Fibroblast of skin of back (primary cell): ENCODE data around the gene KRTAP5-3.
"Not testable (repeated sequence)": the region's sequence is repeated elsewhere in the genome, so short reads cannot be mapped to it uniquely, and the experiment has no call there.

Experiments used
- DNase-seq: peaks from one replicate; pipeline ENCODE4 v3.0.0-alpha.2; 2013

The KRTAP5-3 gene

DNA sequence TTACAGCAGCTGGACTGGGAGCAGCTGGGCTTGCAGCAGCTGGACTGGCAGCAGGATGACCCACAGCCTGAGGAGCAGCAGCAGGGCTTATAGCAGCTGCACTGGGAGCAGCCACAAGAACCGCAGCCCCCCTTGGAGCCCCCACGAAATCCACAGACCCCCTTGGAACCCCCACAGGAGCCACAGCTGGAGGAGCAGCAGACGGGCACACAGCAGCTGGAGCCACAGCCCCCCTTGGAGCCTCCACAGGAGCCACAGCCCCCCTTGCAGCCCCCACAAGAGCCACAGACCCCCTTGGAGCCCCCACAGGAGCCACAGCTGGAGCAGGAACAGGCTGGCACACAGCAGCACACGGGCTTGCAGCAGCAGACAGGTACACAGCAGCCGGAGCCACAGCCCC is 362 bp downstream of the KRTAP5-3 start:
- DNase-seq: not testable (repeated sequence)

DNA sequence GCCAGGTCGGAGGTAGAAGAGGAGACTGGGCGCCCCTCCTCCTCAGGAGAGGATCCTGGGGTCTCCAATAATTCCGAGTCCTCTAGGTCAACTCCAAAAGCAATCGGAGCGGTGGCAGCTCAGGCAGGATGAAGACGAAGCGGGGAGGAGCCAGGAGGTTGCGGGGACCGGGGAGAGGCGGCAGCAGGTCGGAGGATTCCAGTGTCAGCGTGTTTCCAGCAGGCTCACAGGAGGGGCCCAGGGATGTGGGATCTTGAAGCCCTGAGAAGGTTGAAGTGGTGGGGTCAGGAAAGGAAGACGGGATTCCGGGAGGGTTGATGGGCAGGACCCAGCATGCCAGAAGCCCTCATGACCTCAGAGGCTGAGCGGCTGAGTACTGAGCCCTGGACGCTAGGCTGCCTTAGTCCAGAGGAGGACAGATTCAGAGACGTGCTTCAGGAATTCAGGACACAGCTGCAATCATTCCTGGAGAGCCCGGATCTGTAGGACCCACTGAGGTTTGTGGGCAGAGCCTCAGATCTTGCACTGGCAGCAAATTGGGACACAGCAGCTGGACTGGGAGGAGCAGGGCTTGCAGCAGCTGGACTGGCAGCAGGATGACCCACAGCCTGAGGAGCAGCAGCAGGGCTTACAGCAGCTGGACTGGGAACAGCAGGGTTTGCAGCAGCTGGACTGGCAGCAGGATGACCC is 962 bp downstream of the KRTAP5-3 start:
- not testable (repeated sequence) for DNase-seq

DNA sequence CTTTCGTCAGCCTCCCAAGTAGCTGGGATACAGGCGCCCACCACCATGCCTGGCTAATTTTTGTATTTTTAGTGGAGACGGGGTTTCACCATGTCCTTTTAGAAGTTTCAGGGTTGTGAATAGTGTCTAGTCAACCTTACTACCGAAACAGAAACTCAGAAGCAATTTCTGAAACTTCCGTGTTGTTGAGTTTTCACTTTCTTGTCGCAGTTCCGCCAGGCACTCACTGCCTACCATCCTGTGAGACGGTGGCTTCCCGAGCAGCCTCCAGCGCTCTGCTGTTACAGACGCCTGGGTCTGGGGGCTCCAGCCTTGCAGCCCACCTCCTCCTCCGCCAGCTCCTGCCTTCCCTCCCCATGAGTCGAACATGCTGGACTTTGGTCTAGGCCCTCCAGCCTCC is 2.3 kb downstream of the KRTAP5-3 start:
- not testable (repeated sequence) for DNase-seq

DNA sequence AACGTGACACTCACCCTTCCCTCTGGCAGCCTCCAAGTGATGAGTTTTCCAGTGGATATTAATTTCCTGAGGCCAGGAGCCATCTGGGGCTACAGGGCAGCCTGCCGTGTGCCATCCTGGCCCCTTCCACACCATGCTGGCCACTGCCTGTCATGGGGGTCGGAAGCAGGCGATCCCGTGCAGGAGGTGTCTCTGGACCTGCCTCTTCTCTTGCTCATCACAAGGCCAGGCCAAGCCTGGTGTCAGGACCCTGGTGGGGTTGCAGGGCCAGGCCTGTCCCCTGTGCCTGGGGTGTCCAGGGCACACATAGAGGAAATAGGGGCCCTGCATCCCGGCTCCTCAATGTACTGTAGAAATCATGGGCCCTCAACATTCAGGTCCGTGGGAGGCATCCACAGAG is 3.6 kb downstream of the KRTAP5-3 start:
- DNase-seq: no peak

DNA sequence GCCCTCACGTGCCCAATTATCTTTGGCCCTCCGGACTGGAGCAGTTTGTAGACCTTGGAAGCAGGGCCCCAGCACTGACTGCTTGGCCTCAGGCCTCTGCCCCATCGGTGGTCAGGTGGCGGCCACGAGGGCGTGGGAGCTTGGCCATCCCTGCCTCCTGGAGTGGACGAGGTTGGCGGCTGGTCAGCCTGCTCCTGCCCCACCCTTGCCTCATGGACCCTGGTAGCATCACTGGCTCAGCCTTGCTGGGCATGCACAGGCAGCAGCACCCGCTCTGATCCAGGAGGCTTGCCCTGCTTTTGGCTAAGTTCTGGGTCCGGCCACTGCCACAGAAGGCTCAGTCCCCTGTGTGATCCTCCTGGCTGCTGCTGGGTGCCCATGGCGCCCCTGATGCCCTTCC is 4.1 kb downstream of the KRTAP5-3 start:
- no peak for DNase-seq

DNA sequence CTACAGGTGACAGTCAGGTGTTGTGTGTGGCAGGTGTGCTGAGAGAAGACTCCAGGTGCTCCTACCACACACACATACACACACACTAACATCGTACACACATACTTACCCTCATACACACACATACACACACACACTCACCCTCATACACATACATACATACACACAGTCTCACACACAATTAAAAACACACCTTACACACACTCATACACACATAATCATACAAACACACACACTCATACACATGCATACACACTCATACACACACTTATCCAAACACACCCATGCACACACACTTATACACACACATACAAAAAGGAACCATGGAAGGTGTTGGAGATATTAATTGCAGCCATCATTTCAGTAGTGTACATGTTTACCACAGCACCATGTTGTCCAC is 4.6 kb downstream of the KRTAP5-3 start:
- DNase-seq: no peak

DNA sequence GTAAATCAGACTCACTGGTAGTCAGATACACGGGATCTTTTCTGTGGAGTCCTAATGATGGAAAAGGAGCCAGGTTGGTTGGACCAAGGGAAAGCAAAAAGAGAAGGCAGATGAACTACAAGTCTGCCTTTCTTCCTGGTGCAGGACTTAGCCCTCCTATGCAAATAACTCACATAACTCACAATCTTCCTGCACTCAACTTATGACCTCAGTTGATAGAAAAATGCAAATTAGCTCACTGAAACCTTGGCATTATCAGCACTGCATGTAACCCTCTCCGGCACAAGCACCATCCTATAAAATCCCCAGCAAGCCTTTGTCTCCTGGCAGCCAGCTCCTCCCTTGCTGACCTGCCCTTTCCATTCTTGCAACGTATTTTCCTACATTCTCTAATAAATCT is 6.6 kb downstream of the KRTAP5-3 start:
- not testable (repeated sequence) for DNase-seq

DNA sequence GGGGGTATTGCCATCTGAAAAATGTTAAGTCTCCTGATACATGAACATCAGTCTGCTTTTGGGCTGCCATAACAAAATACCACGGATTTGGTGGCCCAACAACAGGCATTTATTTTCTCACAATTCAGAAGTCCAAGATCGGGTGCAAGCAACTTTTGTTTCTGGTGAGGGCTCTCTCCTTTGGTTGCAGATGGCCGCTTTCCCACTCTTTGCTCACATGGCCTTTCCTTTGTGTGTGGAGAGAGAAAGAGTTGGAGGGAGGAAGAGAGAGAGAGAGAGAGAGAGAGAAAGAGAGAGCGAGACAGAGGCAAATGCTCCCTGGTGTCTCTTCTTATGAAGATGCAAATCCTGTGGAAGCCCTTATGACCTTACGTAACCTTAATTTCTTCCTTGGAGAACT is 7.6 kb downstream of the KRTAP5-3 start:
- DNase-seq: no peak

DNA sequence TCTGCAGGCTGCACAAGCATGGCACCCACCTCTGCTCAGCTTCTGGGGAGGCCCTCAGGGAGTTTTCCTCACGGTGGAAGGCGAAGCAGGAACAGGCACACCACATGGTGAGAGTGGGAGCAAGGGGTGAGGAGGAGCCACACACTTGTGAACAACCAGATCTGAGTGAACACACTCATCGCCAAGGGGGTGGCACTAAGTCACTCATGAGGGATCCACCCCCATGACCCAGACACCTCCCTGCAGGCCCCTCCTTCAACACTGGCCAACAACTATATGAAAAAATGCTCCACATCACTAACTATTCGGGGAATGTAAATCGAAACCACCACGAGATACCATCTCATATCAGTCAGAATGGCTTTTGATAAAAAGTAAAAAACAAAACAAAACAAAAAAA is 9.4 kb downstream of the KRTAP5-3 start:
- DNase-seq: peak; percentile 37

DNA sequence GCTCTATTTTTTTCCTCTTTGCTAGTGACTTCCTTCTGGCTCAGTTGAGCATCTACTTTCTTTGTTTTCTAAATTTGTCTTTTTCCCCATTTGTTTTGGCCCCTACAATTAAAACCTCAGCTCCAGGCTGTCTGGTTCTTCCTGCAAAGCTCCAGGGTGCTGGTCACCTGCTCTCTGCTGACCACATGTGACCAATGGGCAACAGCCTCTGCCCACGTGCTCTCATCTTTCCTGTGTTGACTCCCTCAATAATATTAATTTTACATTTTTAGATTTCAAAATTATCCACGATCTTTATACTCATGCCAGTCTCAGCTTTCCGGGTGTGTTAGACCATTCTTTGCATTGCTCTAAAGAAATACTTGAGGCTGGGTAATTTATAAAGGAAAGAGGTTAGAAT is 9.9 kb downstream of the KRTAP5-3 start:
- not testable (repeated sequence) for DNase-seq

DNA sequence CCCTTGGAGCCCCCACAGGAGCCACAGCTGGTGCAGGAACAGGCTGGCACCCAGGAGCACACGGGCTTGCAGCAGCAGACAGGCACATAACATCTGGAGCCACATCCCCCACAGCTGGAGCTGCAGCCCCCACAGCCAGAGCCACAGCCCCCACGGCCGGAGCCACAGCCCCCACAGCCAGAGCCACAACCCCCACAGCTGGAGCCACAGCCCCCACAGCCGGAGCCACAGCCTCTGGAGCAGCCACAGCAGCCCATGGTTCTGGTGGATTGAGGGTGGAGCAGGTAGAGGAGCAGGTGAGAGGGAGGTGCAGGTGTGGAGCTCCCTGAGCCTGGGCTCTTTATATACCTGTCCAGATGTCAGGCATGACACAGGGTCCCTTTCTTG is 10.3 kb downstream of the KRTAP5-3 start, which contains the start of gene KRTAP5-2:
Gene KRTAP5-2, minus strand, starts transcription at position 301 of the 387 bp plus-strand sequence. Its CDS starts 44 bp downstream, at position 257.
- DNase-seq: no peak

DNA sequence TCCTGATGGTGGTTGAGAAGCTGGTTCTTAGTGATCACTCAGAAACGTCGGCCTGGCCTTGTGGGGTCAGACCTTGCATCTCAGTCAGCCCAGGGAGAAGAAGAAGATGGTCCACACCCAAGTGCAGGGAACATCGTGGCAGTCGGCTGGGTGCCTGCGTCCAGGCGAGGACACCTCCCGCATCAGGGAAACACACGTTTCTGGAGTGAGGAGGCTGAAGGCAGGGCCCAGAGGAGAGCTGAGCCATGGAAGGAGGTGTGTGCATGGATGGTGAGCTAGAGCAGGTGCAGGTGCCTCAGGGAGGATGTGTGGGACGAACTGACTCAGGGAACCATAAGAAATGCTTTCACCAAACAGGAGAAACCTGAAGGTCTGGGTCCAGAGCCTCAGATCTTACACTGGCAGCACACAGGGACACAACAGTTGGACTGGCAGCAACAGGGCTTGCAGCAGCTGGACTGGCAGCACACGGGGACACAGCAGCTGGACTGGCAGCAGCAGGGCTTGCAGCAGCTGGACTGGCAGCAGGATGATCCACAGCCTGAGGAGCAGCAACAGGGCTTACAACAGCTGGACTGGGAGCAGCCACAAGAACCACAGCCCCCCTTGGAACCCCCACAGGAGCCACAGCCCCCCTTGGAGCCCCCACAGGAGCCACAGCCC is 10.8 kb downstream of the KRTAP5-3 start:
- no peak for DNase-seq

DNA sequence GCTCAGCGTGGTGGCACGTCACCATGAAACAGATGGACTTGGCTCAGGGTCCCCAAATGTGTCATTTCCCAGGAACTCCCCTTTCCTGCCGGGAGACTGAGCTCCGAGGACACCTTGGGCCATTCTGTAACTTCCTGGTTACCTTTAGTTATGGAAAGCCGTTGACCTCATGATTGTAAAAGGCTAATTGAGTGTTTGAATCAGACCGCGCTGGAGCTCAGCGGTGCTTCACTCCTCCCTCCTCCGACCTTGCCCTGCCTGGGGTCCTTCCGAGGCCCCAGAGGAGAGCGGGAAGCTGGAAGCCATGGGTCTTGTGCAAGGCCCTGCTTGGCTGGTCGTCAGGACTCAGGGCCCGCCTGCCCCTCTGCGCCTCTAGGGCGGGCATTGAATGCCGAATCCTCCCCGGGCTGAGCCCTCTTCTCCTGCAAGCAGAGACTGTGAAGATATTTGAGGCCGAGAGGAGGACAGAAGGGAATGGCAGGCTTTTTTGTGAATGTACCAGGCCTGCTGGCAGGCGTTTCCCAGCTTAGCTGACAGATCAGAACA is 11.6 kb downstream of the KRTAP5-3 start:
- DNase-seq: not testable (repeated sequence)

DNA sequence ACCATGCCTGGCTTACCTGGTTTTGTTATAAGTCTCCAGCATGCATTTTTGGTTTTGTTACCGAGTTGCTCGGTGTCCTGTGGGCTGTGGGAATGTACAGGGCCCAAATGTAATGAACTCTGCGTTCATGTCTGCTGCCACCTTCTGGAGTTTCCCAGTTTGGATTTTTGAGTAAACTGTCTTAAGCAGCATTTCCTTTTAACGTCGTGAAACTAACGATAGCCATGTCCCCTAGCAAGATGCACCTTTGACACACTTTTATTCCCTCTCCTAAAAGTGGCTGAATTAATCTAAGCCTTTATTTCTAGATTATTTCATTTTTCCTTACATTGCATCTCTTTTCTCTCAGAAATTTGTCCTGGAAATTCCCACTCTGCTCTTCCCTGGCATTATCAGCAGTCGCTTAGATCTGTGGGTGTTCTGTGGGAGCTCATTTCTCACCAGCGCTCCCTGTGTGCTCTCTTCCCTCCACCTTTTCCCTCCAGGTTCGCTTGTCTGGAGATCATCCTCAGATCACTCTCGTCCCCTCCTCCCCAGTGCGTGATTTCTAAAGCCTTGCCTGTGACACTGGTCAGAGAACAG is 12.2 kb downstream of the KRTAP5-3 start:
- DNase-seq: not testable (repeated sequence)

DNA sequence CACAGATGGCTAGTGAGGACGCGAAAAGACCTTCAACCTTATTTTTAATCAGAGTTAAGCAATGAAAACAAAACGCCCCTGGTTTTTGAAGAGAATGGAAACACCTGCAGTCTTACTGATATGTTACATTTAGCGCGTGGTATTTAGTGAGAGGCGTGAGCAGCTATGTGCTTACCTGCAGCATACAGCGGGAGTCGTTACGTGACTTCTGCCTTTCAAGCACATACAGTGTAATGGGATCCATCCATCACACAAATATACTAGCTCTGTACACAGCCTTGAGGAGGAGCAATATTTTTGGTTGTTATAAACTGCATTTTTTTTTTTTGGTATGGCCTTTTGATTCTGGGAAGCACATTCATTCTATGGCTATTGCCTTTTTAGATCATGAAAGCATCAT is 15.6 kb downstream of the KRTAP5-3 start:
- DNase-seq: no peak

DNA sequence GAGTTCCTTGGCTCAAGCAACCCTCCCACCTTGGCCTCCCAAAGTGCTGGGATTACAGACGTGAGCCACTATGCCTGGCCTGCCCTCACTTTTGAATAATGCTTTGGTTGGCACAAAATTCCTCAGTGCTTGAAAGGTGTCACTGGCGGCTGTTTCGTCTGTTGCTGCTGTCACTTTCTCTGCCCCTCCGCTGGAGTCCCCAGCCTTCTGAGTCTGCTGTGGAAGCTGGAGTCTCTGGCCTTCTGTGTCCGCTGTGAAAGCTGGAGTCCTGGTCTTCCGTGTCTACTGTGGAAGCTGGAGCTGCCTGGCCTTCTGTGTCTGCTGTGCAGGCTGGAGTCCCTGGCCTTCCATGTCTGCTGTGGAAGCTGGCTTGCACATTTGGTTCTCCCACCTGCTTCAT is 18.3 kb downstream of the KRTAP5-3 start:
- no peak for DNase-seq

DNA sequence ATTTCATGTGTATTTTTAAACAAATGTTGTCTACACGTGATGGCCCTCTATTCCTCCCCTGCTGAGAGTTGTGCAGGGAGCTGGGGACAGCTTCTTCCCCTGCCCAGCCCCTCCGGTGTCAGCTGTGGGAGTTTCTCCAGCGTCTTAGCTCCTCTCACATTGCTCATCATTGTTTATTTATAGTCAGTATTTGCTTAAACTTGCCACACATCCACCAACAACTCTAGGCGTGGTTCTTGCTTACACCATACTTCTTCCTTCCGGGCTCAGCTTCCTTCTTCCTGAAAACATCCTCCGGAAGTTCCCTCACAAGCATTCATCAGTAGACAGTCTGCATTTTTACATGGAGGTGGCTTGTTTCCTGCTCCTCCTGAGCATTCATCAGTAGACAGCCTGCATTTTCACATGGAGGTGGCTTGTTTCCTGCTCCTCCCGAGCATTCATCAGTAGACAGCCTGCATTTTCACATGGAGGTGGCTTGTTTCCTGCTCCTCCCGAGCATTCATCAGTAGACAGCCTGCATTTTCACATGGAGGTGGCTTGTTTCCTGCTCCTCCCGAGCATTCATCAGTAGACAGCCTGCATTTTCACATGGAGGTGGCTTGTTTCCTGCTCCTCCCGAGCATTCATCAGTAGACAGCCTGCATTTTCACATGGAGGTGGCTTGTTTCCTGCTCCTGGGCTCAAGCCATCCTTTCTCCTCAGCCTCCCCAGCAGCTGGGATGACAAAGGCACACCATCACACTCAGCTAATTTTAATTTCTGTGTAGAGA is 18.9 kb downstream of the KRTAP5-3 start:
- DNase-seq: not testable (repeated sequence)

DNA sequence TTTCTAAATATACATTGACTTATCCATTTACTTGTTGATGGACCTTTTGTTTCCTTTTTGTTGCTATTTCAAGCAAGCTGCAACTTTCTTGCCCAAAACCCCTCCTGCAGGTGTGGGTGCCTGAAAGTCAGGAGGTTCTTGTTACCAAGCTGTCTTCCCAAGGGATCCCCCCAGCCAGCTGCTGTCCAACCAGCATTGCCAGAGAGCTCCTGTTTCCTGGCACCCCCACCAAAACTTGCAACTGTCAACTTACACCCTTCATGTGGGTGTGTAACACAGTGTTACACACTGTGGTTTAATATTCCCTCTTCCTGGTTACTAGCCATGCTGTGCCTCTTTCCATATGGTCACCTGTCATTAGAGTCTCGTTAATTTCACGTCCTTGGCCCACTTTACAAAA is 21.6 kb downstream of the KRTAP5-3 start:
- DNase-seq: no peak

DNA sequence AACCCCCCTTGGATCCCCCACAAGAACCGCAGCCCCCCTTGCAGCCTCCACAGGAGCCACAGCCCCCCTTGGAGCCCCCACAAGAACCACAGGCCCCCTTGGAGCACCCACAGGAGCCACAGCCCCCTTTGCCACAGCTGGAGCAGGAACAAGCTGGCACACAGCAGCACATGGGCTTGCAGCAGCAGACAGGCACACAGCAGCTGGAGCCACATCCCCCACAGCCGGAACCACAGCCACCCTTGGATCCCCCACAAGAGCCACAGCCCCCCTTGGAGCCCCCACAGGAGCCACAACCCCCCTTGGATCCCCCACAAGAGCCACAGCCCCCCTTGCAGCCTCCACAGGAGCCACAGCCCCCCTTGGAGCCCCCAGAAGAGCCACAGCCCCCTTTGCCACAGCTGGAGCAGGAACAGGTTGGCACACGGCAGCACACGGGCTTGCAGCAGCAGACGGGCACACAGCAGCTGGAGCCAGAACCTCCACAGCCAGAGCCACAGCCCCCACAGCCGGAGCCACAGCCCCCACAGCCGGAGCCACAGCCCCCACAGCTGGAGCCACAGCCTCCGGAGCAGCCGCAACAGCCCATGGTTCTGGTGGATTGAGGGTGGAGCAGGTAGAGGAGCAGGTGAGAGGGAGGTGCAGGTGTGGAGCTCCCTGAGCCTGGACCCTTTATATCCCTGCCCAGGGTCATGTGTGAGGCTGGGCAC is 23.4 kb downstream of the KRTAP5-3 start, which contains the start of gene KRTAP5-1:
Gene KRTAP5-1, minus strand, starts transcription at position 623 of the 710 bp plus-strand sequence. Its CDS starts 34 bp downstream, at position 589.
- not testable (repeated sequence) for DNase-seq

DNA sequence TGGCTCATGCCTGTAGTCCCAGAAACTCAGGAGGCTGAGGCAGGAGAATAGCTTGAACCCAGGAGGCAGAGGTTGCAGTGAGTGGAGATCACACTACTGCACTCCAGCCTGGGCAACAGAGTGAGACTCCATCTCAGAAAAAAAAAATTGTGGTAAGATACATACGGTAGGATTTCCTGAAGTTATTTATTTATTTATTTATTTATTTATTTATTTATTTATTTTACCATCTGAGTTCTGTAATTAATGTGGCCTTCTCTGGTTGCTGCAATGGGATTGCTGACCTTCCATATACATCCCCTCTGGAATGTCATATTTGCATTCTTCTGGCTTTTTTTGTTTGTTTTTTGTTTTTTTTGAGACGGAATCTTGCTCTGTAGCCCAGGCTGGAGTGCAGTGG is 25.4 kb downstream of the KRTAP5-3 start:
- DNase-seq: not testable (repeated sequence)

DNA sequence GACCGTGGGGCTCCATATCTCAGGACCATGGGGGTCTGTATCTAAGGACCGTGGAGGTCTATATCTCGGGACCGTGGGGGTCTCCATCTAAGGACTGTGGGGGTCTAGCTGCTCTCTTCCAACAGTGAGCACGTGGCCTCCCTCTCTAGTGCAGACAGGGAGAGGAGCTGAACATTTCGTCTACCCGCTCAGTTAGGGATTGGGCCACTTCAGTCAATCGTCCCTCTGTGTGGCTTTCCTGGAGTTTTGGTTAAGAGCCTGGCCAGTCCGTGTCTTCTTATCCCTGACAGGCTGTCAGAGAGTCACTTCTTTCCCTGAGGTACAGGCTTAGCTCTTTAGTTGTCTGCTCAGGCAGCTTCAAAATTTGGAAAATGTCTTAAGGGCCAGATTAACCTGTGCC is 26.3 kb downstream of the KRTAP5-3 start:
- DNase-seq: no peak

DNA sequence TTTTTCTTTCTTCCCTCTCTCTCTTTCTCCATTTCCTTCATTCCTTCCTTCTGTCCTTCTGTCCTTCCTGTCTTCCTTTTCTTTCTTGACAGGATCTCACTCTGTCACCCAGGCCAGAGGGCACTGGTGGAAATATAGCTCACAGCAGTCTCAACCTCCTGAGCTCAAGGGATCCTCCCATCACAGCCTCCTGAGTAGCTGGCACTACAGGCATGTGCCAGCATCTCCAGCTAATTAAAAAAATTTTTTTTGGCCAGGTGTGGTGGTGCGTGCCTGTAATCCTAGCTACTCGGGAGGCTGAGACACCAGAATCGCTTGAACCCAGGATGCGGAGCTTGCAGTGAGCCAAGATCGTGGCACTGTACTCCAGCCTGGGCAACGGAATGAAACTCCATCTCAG is 31.4 kb downstream of the KRTAP5-3 start:
- no peak for DNase-seq
